OCI-LY7 (cell line): ENCODE results near the gene SSX2IP.

ENCODE experiments used
- CTCF ChIP-seq: fragments of 200-600 bp; sonication (generic); conservative IDR thresholded peaks from 2 replicates; pipeline ENCODE4 v1.5.1; 2014; ENCODE audit warnings: mild to moderate bottlenecking, antibody characterized with exemption, low read length, moderate library complexity, mixed read lengths
- EZH2phosphoT487 ChIP-seq: fragments of 200-600 bp; sonication (generic); IDR thresholded peaks from 2 replicates; pipeline ENCODE4 v1.6.1; 2018; ENCODE audit warnings: low read depth, borderline replicate concordance, mild to moderate bottlenecking, mixed run types, antibody characterized with exemption, low read length, moderate library complexity, mixed read lengths

GRCh38 chr1:84605157-84605556 is 85.1 kb downstream of the SSX2IP start:
- no peak for TF ChIP-seq CTCF
- TF ChIP-seq EZH2phosphoT487 = no peak
